Ishikawa (cell line): ENCODE results near the gene RBCK1.

Source experiments
- CEBPB ChIP-seq: IDR thresholded peaks from 2 replicates; pipeline ENCODE4 v1.6.1; 2012
- CREB1 ChIP-seq: IDR thresholded peaks from 2 replicates; pipeline ENCODE4 v1.6.1; 2012; ENCODE audit warnings: low read depth
- EGR1 ChIP-seq: IDR thresholded peaks from 2 replicates; pipeline ENCODE4 v1.6.1; 2012
- EP300 ChIP-seq: IDR thresholded peaks from 2 replicates; pipeline ENCODE4 v1.6.1; 2012; ENCODE audit warnings: borderline replicate concordance
- FOXM1 ChIP-seq: IDR thresholded peaks from 2 replicates; pipeline ENCODE4 v1.6.1; 2012; ENCODE audit warnings: low read depth, borderline replicate concordance
- MAX ChIP-seq: IDR thresholded peaks from 2 replicates; pipeline ENCODE4 v1.6.1; 2012
- NFIC ChIP-seq: IDR thresholded peaks from 2 replicates; pipeline ENCODE4 v1.6.1; 2012
- RAD21 ChIP-seq: IDR thresholded peaks from 2 replicates; pipeline ENCODE4 v1.6.1; 2012; ENCODE audit warnings: low read depth
- REST ChIP-seq: IDR thresholded peaks from 2 replicates; pipeline ENCODE4 v1.6.1; 2012; ENCODE audit warnings: low read depth, mild to moderate bottlenecking
- TAF1 ChIP-seq: IDR thresholded peaks from 2 replicates; pipeline ENCODE4 v1.6.1; 2012; ENCODE audit warnings: low read depth, mild to moderate bottlenecking
- TCF12 ChIP-seq: IDR thresholded peaks from 2 replicates; pipeline ENCODE4 v1.6.1; 2012; ENCODE audit warnings: low read depth
- TEAD4 ChIP-seq: IDR thresholded peaks from 2 replicates; pipeline ENCODE4 v1.6.1; 2012
- USF1 ChIP-seq: IDR thresholded peaks from 2 replicates; pipeline ENCODE4 v1.6.1; 2012
- YY1 ChIP-seq: IDR thresholded peaks from 2 replicates; pipeline ENCODE4 v1.6.1; 2012; ENCODE audit warnings: low read depth
- ZBTB7A ChIP-seq: IDR thresholded peaks from 2 replicates; pipeline ENCODE4 v1.6.1; 2012; ENCODE audit warnings: low read depth

Gene RBCK1

GRCh38 chr20:437787-438486 lies 29.8 kb downstream of the RBCK1 start:
- TF ChIP-seq REST = no peak
- TF ChIP-seq EGR1 = no peak
- TF ChIP-seq CEBPB = no peak
- TF ChIP-seq TEAD4 = no peak
- no peak for TF ChIP-seq EP300
- no peak for TF ChIP-seq ZBTB7A

- TF ChIP-seq REST (no peak), CEBPB (no peak), TEAD4 (no peak), YY1 (no peak), MAX (no peak), TAF1 (no peak), EP300 (no peak), NFIC (no peak), CREB1 (no peak), RAD21 (no peak), ZBTB7A (no peak), EGR1 (no peak), USF1 (no peak), FOXM1 (no peak), TCF12 (no peak)
Observed at GRCh38 chr20:438571-439469, 30.7 kb downstream of the RBCK1 start.

- TF ChIP-seq NFIC = no peak
- TF ChIP-seq FOXM1 = no peak
- TF ChIP-seq CEBPB = no peak
- TF ChIP-seq CREB1 = no peak
- TF ChIP-seq EGR1 = no peak
- TF ChIP-seq YY1 = no peak
Observed at GRCh38 chr20:440148-440547, 32.0 kb downstream of the RBCK1 start.

- TF ChIP-seq USF1 = no peak
- TF ChIP-seq RAD21 = no peak
- no peak for TF ChIP-seq ZBTB7A
- no peak for TF ChIP-seq EGR1
- TF ChIP-seq TCF12 = no peak
- TF ChIP-seq TAF1 = no peak
- TF ChIP-seq REST = no peak
- TF ChIP-seq TEAD4 = no peak
- no peak for TF ChIP-seq FOXM1
Observed at GRCh38 chr20:440636-441035, 32.5 kb downstream of the RBCK1 start.
